Activated CD4-positive, CD25-positive, alpha-beta regulatory T cell treated with anti-CD3 and anti-CD28 coated beads, Interleukin-2, amount 50 U/mL, for 72 hours (primary cell): Measurements from ENCODE around the gene TSC1.
"Not testable (repeated sequence)": the region's sequence is repeated elsewhere in the genome, so short reads cannot be mapped to it uniquely, and the experiment has no call there.

Experiments used
- DNase-seq: peaks from one replicate; pipeline ENCODE4 v3.0.0; 2021

Gene TSC1

DNA sequence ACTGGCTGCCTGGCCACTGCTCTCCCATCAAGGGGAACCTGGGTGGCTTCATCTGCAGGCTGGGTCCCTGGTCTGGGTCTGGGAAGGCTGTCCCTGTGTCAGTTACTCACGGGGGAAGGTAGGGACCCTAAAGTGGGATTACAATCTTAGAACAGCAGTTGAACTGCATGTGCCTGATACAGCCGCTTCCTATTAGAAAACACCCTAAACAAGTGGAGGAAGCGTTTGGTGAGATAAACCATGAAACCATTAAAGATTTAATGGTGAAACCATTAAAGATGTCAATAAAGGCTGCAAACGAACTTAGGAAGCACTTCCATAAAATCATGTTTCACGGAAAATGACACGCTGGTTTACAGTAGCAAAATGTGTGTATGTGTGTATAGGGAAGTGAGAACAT lies 31.5 kb upstream of the TSC1 start:
- DNase-seq: no peak

DNA sequence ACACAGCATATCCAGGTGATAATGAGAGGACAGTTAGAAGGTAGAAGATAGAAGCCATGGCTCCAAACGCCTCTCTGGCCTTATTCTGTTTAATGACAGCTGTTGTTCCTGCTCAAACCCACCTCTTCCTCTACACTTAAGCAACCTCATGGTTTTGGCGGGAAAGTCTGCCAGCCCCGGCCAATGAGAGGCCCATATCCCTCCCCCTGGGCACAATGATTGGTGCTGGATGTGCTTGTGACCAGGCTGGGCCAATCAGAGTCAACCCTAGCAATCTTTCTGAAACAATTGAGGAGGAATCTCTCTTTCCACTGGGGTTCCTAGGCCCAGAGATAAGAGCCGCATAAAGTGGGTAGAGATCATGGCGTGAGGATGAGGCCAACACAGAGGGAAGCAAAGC lies 29.3 kb upstream of the TSC1 start:
- no peak for DNase-seq

GRCh38 chr9:132973166-132973565 lies 28.8 kb upstream of the TSC1 start:
- no peak for DNase-seq

DNA sequence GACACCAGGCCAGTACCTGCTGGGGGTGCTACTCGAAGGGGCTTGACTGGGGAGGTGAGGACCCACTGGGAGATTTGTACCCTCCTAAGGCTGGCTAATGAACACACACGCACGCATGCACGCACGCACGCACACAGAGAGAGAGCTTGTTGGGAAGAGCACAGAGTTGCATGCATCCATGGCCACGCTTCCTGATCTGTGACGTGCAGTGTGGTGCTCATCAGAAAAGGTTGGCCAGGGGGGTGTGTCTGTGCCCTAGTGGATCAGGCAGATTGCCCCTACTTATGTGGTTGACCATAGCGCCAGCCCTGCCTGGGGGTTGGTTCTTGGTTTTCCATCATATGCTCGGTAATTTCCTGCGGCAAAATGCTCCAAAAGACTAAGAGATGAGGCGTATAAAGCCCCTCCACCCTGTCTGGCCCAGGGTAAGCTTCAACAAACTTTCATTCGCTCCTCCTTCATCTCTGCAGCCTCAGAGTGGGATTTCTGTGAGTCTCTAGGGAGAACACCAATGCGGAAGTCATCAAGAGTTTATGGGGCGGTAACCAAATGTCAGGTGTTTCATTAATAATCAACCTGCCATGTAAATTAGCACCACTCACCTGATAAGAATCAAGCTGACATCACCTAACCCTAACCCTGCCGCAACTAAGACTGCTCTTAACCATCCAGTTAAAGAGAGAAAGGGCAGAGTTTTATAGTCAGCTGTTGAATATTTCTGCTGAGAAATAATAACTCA lies 26.1 kb upstream of the TSC1 start:
- no peak for DNase-seq

DNA sequence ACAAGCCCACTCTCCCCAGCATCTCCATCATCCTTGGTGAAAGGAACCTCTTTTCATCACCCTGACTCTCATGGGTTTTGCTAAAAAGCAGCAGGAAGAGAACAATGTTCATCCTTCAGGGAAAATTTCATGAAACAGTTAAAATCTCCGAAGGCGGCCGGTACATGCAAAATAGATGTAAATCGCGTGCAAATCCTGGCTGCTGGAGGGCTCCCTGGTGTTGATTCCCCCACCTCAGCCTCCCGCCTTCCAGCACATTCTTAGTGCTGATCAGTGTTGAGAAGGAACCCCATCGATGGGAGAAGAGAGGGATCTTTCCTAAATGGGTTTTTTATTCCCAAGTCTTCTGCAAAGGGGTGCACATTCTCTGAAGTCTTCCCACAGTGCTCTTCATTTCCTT lies 25.4 kb upstream of the TSC1 start:
- no peak for DNase-seq

- DNase-seq: not testable (repeated sequence)
These were observed 23.5 kb upstream of the TSC1 start for GRCh38 chr9:132967908-132968307.

GRCh38 chr9:132965478-132965877 lies 21.1 kb upstream of the TSC1 start:
- no peak for DNase-seq

- DNase-seq: no peak
These were observed 16.6 kb upstream of the TSC1 start for GRCh38 chr9:132961002-132961401.

GRCh38 chr9:132957805-132958204 lies 13.4 kb upstream of the TSC1 start:
- DNase-seq: no peak

DNA sequence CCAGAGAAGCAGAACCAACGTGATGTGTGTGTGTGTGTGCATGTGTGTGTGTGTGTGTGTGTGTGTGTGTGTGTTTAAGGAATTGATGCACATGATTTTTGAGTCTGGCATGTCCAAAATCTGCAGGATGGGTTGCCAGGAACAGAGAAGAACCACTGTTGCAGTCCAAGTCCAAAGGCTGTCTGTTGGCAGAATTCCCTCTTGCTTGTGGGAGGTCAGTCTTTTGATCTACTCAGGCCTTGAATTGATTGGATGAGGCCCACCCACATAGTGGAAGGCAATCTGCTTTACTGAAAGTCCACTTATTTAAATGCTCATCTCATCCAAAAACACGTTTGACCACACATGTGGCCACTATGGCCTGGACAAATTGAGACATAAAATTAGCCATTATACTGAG lies 11.4 kb upstream of the TSC1 start:
- DNase-seq: no peak

GRCh38 chr9:132955123-132955522 lies 10.7 kb upstream of the TSC1 start:
- no peak for DNase-seq

DNA sequence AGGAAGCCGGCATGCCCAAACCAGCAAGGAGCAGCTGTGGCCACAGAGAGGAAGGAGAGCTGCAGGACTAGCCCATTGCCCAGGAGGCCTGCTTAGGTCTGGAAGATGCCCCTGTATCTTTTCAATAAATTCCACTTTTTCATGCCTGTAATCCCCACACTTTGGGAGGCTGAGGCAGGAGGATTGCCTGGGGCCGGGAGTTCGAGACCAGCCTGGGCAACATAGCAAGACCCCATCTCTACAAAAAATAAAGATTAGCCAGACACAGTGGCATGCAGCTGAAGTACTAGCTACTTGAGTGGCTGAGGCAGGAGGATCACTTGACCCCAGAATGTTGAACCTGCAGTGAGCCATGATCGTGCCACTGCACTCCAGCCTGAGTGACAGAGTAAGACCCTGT lies 5.3 kb upstream of the TSC1 start:
- DNase-seq: no peak

DNA sequence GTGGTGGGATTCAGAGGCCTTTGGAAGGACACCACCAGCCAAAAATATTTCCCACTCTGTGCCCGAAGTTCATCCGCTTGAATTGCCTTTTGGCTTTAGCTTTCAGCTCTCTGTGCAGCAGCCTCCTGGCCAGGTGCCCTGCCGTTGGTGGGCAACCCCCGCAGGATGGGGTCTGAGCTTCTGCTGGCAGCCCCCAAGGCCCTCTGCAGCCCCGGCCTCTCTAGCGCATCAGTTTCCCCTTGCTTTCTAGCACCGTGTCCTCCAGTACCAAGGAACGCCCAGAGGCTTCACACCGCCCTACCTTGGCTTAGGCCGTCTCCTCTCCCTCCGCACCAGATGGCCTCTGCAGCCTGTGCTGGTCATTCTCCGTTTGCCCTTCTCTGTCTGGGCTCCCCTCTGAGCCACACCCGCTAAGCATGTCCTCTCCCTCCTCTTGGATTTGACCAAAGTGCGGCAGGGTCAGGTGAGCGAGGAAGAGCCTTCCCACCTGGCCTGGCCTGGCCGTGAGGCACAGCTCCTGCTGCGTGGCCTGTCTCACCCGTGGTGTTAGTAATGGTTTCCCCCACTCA lies 4.2 kb upstream of the TSC1 start:
- DNase-seq: no peak

DNA sequence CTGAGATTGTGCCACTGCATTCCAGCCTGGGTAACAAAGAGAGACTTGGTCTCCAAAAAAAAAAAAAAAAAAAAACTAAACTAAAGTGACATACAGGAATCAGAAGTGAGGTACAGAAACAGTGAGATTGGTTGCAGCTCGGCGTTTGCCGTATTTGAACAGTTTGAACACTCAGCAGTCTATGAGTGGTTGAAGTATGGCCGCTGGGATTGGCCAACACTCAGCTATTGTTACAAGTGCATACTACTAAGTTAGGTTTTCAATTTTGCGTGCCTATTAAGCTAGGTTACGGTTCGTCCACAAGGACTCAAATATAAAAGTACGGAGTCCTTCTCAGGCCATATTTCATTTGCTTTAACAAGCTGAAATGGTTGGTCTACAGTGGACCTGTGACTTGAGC lies 3.3 kb upstream of the TSC1 start:
- no peak for DNase-seq

DNA sequence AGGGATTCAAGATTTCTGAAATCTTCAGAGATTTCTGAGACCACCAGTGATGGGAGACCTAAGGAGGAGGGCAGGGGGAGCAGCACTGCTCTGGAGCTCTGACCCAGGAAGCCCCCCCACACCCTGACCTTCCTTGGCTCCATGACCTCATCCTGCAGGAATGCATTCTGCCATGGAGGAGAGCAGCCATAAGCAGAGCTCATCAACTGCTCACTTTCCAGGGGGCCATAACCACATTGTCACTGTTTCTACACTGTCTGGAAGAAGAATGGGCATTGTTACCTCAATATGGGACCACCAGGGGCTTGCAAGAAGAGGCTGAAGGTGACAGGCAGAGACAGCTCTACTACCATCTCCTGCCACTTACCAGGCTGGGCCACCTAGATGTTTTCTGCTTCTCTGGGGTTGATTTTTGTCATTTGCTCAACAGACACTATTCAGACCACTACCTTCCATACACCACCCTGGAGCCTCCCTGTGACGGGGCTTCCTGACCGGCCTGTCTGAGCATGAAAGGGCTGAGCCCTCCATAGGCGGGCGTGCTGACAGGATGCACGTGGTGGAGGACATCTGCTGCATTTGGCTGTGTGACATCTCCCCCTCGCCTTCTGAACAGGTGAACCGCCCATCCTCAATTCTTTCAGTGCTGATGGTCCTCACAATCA lies 2.3 kb upstream of the TSC1 start:
- no peak for DNase-seq

DNA sequence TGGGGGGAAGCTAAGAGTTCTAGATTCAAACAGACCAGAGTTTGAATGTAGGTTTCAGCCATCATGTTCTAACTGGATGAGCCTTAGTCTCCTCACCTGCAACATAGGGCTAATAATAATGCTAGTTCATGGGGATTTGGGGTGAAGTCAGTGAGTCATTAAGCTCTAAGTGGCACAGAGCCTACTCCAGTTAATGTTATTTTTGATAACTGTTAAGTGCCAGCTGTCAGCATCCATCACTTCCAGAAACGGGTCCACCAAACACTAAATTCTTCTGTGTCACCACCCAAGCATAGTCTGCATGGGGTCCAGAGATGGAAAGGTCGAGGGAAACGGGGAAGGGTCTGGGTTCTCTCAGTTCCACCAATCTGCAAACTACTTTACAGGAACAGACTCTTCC lies 1.8 kb upstream of the TSC1 start:
- no peak for DNase-seq

GRCh38 chr9:132945186-132946130 lies 1.0 kb upstream of the TSC1 start:
- no peak for DNase-seq

DNA sequence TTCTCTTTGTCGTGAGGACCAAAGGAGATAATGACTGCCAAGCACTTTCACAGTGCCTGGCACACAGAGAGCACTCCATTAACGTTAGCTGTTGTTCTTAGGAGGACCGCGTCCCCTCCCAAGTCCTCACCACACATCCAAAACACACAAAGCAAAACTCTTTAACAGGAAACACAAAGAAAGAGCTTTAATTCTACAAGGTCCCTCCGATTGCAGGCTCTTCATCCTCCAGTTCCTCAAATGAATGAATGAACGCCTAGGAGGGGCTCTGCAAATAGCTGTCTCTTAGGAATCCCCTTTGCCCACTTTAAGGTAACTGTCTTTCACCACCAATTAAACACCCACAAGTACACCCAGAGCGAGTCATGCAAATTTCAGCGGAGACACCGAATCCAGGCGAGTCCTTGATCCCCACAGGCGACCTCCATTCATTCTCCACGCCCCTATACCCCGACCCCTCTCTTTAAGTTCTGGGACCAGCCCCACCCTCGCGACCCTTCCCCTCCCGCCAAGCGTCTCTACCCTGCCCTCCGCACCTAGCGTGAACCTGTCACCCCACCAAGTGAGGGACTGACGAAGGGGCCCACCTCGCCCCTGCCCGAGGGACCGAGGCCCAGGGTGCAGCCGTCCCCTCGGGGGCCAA lies 644 bp downstream of the TSC1 start:
- DNase-seq: no peak

DNA sequence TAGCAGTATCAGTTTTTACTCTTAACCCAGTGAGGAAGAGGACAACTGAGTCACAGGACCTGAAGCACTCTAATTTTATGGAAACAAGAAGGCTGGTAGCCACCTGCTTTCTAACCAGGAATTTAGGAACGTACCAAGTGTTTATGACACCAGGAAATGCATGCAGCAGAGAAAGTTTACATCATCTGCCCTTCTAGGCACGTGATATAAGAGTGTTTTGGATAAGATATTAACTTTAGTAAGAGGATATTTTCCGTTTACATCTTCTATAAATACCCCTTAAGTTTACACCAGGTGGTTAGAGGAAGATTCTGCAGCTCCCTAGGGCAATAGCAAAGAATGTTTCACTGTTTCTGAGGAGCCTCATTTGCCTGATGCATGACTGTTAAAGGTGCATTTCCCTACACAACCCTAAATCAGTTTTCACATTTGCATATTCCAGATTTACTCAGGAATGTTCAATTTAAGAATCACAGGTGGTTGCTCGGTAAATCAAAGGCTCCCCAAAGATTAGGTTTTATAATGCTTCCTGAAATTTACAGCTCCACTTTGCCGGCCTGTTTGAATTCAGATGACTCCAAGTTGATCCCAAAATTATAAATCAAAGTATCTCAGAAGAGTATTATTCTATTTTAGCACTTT lies 1.8 kb downstream of the TSC1 start:
- DNase-seq: no peak

DNA sequence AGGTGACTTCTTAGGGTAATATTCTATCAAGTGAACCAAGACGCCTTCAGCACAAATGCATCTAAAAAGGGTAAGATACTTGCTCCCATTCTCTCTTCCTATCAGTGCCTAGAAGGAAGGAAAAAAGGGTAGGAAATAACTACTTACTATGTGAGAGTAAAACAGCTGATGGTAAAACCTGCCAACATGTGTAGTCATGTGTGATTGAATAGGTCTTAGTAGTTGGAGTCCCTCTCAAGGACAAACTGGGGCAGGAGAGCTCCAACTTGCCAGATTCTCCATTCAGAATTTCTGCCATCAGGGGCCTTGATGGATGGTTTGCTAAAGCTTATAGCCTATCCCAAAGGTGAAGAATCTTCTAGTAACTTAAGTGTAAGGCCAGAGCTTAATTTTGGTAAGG lies 5.2 kb downstream of the TSC1 start:
- no peak for DNase-seq

- no peak for DNase-seq
These were observed 6.9 kb downstream of the TSC1 start for GRCh38 chr9:132937463-132937901.

DNA sequence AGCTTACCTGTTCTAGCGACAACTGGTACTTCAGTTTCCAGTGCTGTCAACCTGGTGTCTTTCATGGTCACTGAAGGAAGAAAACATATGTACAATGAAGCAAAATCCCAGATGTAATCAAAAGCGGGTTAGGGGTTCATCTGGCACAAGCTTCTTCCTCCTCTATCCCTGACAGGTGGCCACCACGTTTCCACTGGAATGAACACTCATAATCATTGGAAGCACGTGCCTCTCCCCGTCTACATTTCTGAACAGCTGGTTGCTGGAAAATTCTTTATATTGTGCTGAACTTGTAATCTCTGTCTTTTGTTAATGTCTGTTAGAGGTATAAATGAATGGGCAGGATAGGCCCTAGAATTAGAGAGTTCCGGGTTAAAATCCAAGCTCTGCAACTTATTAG lies 9.4 kb downstream of the TSC1 start:
- DNase-seq: no peak
